RPMI7951 (cell line): ENCODE results near the gene GALR3. TPM values are rescaled to one million over a fixed set of nuclear protein-coding genes. Genes with fewer than 3 reads are reported as not detected.

Experiments
- DNase-seq: peaks from one replicate; pipeline ENCODE4 v3.0.0-alpha.2; 2012; ENCODE audit warnings: low read depth
- total RNA-seq: library from RNA; depleted of rRNA; stranded (reverse); fragments of >200 nt; shearing (Covaris generic); gene quantifications from 2 replicates; pipeline ENCODE4 v1.2.3, GENCODE V29; 2014

GALR3 gene
- total RNA-seq, 1 experiment from 2014 or later = not detected

DNA sequence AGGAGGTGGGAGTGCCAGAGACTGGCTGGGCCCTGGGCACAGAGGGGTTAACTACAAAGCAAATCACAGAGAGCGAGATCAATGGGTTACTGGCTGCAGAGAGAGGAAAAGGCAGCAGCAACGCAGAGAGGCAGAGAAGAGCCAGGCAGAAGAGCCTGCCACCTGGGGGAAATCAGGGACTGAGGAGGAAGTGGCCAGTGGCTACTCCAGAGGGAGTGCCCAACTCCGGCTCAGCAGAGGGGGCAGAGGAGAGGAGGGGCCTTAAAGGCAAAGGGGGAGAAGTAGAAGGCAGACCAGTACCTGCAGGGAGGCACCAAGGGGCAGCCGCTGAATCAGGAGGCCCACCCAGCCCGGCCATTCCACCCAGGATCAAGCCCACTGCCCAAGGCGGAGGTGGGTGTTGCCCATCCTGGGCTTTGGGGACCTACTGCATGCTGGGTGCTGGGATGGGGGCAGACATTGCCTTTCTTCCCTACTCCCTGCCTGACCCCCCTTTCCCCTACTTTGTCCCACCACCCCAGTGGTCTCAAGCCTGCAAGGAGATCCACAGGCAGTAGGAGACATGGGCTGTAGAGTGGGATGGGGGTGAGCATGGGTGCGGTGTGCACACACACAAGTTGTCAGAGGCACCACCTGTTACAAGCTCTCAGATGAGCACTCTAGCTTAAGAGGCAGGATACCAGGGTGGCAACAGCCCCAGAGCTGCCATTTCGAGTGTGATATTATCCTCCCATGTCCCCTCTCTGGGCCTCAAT, 926 bp upstream of the GALR3 start:
- no peak for DNase-seq

- peak; percentile 20 for DNase-seq
Measured at GRCh38 chr22:37824674-37825641, 1.8 kb downstream of the GALR3 start.

DNA sequence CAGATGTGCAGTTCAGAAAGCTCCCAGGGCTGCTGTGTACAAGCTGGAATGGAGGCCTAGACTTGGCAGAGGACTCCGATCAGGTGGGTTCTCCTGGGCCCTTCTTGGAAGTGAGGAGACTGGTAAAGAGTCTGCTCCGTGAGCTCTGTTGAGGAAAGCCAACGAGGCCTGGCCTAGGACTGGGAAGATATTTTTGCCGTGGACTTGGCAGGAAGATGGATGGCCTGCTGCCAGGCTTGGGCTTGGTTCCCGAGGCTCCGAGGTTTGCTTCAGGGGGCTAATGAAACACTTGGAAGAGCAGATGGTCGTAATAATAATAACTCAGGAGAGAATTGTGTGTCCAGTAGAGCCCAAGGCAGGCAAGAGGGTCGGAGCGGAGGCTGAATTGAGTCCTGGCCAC, 3.9 kb downstream of the GALR3 start:
- no peak for DNase-seq

DNA sequence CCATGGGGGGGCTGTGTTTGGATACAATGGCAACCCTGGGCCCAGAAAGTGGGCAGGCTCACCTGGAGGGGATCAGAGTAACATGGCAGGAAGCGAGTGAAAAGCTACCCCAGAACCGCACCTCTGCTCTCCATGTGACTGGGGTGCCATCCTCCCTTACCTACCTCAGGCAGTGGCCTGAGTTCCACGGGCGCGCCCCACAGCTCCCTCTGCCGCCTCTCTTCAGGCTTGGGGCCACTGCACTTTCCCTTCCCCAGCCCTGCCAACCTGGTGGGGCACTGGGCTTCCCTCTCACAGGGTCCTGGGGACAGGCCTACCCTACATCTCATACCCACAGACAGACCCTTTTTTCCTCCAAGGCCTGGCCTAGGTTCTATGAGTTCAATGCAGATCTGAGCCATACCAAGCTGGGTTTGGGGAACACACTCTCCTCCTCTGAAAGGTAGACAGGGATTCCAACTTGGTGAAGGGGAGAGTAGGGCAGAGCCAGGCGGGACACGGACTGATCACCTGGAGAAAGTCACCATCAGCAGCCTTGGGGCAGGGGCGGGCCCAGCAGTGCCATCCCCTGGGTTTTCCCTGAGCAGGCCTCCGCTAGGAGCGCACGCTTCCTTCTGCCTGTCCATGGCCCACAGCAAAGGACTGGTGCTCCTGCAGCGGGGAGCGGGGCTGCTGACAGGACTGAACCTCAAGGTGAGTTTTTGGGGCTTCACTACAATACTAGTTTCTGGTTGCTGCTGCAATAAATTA, 7.1 kb downstream of the GALR3 start:
- no peak for DNase-seq

DNA sequence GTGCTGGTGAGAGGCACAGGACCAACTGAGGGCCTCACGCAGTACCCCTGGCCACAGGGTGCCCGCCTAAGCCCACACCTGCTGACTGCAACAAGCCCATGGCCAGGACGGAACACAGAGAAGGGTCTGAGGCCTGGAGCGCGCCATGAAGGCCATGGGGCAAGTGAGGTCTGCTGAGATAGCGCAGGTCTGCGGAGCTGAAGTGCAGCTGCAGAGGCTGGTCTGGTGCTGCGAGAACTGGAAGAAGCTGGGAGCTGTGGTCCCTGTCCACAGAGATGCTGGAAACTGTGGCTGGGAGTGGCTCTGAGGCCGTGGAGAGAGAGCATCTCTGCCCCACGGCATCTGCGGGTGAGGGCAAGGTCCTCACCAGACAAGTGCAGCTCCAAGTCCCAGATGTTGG, 8.3 kb downstream of the GALR3 start:
- no peak for DNase-seq

GRCh38 chr22:37832022-37832857, 9.1 kb downstream of the GALR3 start:
- DNase-seq = no peak

GRCh38 chr22:37842015-37842793, 19.0 kb downstream of the GALR3 start:
- DNase-seq = peak; percentile 45

- DNase-seq = no peak
Measured at GRCh38 chr22:37843741-37844089, 20.5 kb downstream of the GALR3 start.

DNA sequence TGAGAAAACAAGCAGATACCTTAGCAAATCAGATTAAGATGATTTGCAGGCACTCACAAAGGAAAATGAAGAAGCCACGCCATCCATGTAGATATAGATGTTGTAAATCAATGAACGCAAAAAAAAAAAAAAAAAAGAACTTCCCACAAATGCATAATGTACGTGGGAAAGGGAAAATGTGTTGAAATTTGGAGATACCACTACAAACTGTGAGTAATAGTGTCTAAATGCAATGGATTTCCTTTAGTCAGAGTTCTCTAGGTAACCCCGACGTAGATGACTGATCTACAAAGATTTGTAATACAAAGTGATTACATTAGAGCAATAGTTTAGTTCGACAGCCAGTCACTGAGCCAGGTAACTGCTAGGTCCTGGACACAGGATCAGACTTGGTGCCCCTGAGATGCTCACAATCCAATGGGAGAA, 21.7 kb downstream of the GALR3 start:
- DNase-seq = no peak

- DNase-seq = no peak
Measured at GRCh38 chr22:37846433-37846832, 23.3 kb downstream of the GALR3 start.

- no peak for DNase-seq
Measured at GRCh38 chr22:37848587-37849088, 25.5 kb downstream of the GALR3 start.

GRCh38 chr22:37849089-37849751, 26.0 kb downstream of the GALR3 start, which contains the start of gene EIF3L:
TSS of gene EIF3L (plus strand) at chr22:37849419. CDS start at chr22:37849450, 31 bp downstream.
- peak; percentile 82 for DNase-seq

DNA sequence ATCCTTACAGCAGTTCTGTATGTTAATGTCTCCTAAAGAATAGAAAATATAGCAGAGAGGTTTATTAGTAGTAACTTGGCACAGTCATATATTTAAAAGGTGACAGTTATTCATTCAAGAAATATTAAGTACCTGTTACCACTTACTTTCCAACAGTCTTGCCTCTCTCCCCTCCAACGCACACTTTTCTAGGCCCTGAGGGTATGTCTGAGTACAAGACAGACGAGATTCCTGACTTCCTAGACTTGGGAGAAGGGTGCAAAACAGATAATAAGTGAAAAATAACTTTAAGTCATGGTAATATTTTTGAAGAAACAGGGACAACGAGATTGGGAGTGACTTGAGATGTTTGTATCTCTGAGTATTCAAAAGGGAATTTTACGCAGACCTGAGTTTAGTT, 27.6 kb downstream of the GALR3 start:
- no peak for DNase-seq

- DNase-seq = no peak
Measured at GRCh38 chr22:37852418-37852817, 29.2 kb downstream of the GALR3 start.

DNA sequence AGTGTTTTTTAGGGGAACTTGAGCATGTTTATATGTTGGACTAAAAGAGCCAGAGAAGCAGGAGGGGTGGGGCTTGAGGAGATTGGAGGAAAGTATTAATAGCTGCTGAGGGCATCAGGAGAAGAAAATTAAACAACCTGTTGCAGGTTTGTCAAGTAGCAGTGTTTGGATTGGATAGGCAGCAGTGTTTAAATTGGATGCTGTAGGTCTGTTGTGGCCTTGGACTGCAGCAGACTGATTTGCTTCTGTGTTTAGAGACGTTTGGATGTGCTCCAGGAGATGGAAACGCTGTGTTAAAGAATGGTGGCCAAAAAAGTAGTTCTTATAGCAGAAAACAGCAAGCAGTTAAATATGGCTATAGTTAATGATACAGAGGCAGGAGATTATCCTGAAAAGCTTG, 31.8 kb downstream of the GALR3 start:
- no peak for DNase-seq

DNA sequence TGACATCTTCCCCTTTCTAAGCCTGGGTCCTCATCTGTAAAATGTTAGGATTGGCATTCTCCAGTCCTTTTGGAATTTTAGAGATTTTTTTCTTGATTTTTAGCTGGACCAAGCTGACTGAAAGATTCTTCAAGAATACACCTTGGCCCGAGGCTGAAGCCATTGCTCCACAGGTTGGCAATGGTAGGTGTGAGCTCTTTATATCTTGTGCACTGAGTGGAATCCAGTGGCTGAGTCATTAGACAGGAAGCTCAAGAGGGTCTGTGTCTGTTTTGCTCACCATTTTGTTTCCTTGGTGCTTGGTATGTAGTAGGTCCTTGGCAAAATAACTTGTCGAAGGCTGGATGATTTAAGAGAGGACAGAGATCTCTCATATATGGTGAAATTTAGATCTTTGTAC, 32.3 kb downstream of the GALR3 start:
- DNase-seq = no peak

DNA sequence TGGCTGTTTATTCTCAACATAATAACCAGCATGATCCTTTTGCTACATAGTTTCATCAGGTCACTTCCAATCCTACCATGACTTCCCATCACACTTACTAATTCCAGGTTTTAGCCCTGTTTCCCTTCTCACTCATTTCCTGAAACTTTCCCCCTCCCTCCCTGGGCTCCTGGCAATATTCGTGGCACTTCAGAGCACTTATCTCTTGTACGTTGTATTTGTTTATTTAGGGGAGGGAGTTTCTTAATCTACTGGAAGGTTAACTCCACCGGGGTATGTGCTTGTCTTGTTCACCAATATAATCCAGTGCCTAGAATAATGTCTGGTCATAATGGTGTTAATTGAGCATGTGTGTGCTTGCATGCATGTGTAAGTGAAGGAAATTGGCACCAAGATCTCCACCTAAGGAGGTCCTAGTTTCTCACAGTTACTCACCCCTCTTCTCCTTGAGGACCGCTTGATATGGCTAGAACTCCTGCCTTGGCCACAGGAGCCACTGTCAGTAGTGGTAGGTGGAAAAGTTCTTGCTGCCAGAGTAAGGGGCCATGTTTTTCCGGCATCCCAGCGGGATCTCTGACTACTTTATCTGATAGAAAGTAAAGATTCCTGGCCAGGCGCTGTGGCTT, 37.7 kb downstream of the GALR3 start:
- no peak for DNase-seq

GRCh38 chr22:37862570-37863325, 39.6 kb downstream of the GALR3 start:
- no peak for DNase-seq
